Activated effector memory CD4-positive, alpha-beta T cell treated with Interleukin-2 at 50 U/mL for 16 hours (primary cell): ENCODE measurements around the gene ZBTB6.
A peak's percentile ranks its signal among the peaks of the same experiment; 100 is the strongest.
"Not testable (repeated sequence)": the region's sequence is repeated elsewhere in the genome, so short reads cannot be mapped to it uniquely, and the experiment has no call there.

ENCODE experiments used
- DNase-seq: peaks from one replicate; pipeline ENCODE4 v3.0.0-alpha.2; 2020

Gene ZBTB6

DNA sequence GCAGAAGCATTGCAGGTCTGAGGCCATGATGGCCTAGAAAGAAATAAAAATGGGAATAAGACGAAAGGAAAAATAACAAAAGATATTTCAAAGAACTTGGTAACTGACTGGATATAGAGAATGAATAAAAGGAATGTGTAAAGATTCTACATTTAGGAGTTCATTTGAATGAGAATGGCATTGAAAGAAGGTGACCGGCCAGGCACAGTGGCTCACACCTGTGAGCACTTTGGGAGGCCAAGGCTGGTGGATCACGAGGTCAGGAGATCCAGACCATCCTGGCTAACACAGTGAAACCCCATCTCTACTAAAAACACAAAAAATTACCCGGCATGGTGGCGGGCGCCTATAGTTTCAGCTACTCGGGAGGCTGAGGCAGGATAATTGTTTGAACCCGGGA is 9.6 kb upstream of the ZBTB6 start:
- DNase-seq, result no peak

DNA sequence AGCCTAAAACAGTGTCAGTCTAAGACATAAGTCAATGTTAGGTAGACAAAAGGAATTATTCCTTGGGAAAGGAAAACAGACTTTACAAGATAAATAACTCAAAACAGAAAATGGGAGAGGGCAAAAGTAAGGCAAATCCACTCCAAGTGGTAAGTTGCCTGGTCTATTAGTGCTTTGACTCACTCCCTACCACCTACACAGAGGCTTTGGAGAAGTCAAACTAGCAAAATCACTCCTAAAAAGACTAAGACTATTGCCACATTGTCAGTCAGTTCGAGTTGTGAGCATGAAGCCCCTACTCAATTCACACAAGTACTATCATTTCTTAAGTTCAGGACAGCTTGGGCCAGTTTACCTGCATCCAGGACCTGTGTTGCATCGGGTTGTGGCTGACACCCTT is 5.2 kb upstream of the ZBTB6 start:
- no peak for DNase-seq

DNA sequence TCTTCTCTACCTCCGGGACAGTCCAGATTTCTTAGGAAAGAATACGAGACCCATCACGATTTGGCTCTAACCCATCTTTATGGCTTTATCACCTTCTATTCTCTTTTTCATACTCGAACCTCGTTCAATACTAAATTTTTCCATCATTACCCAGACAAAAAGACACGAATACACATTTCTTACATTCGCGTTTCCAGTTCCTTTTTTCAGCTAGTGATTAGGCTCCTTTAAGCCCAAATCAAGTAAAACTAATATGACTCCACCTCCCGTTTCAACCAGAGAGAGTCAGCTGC is 506 bp downstream of the ZBTB6 start:
- DNase-seq, result no peak

DNA sequence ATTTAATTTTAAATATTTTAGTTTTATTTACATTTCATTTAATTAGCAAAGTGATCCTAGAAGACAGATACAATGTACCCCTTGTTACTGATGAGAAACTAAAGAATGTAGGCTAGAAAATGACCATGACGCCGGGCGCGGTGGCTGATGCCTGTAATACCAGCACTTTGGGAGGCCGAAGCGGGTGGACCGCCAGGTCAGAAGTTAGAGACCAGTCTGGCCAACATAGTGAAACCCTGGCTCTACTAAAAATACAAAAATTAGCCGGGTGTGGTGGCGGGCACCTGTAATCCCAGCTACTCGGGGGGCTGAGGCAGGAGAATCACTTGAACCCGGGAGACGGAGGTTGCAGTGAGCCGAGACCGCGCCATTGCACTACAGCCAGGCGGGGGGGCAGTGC is 7.0 kb downstream of the ZBTB6 start:
- not testable (repeated sequence) for DNase-seq

DNA sequence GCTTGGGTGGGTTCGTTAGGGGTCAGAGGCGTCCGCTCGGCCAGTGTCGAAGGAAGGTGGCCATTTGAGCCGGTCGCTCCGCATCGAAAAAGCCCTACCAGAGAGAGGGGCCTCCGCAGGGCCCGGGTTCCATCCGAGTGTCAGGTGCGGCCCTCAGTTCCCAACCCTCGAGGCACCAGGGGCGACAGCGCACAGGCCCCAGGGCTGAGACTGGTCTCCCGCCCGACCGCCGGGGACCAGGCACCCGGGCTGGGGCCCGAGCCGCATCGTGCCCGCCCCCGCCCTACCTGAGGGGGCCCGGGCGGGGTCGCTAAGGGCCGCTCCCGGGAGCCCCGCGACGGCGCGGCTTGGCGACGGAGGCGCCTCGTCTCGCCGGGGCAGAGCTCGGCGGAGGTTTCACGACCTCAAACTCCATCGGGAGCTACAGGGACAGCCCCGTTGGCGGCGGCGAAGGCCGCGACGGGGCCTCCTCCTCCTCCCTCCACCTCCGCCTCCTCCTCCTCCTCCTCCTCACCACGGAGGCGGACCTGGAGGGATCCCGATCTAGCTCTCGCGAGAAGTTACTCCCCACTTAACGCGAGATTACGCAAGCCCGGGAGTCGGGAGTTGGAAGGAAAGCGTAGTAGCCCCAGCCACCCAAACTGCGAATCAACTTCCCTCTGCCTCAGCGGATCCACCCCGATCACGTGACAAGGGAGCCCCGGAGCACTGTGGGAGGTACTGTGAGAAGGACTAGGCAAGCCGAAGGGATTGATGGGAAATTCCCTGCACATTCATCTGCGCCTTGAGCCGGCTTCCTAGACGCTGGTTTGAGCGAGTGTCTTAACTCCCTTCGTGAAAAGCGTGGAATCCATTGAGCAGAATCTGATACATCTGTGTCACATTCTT is 8.1 kb downstream of the ZBTB6 start, which contains the start of gene RC3H2:
RC3H2 (minus strand) TSS at position 537 of the 888 bp plus-strand sequence. CDS start 7,850 bp downstream, outside the sequence.
- peak; percentile 93 for DNase-seq

DNA sequence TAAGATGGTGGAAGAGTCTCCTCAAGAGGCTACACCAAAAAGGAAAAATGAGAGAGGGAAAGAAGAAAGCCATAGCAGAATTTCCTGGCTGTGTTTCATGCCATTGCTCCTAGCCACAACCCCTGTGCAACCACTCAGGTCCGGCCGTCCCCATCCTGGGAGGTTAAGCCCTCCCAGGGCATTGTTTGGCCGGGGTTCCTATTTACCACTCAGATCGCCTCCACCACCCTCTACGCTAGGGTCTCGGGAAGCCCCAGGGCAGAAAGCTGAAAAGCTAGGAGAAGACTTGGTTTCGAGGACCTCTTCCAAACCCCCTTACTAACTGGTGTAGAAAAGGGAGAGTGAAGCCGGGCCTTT is 8.7 kb downstream of the ZBTB6 start:
- peak; percentile 10 for DNase-seq

DNA sequence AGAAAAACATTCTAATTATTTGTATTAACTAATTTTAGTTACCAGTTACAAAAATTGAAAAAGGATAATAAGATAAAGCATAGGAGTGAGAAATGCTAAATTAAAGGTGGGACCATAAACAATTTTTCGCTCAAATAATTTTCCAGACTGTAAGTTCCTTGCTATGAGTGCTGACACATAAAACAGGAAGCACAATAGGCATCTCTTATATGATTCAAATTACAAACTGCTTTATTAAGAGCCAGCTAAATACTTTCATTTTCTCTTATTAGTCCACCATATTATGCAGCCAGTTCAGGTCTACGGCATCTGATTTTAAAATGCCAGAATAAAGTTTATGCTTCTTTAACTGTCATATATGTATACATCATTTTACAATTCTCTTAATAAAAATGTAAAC is 12.3 kb downstream of the ZBTB6 start:
- no peak for DNase-seq

DNA sequence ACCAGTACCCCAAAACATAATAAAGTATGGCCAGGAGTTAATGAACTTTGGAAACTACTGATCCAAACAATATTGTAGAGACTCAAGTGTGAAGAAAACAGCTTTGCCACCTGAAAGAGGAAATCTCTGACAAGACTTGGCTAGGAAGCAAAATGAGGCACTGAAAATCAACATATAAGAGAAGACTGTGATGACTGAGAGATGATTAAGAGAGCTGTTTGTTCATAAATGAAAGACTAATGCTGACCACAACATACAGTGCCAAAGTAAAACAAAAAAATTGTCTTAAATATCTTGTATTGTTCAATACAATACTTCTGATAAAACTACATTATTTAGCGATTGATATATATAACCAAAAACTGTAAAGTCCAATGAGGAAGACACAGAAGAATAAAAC is 15.2 kb downstream of the ZBTB6 start:
- no peak for DNase-seq

DNA sequence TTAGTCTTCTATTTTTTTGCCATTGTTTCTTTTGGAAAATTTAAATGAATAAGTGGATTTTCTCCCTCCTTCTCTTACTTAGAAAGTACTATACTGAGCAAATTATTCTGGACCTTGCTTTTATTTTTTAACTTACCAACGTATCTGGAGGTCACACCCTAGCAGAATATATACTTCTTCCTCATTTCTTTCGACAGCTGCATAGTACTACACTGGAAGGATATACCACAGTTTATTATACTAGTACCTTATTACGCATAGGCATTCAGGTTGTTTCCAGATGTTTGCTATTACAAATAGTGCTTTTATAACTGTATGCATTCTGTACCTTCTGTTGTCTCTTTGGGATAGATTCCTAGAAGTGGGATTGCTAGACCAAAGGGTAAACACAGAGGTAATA is 24.6 kb downstream of the ZBTB6 start:
- no peak for DNase-seq

DNA sequence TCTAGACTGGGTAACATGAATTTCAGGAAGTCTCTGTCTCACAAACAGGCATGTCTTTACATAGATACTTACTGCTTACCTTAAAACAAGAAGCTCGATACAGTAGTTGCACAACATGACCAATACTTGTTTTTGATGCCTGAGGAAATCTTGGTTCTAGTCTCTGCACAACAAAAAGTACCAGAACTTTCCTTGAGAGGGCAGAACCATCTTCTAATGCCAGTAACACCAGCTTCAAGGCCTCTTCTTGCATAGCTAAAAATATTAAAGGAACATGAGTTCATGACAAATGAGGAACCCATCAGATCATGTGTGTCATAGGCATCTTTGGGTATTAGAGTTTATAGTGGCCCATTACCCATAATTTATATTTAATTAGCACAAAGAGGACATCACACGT is 30.0 kb downstream of the ZBTB6 start:
- DNase-seq, result no peak

DNA sequence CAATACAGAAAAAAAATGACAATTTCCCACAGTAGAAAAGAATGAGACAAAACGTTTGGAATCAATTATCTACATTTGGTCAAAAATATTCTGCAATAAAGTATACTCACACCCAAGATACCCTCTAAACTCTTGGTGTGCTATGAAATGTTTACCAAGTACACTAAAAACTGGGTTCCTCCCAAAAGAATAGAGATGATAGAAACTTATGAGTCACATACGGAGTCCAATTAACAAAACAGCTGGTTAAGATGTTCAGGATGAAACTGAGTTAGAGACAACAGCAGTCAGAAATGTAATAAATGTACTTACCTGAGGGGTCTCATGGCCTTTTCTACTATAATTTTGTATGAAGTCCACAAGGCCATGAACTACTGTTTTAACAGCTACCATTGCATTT is 33.7 kb downstream of the ZBTB6 start:
- DNase-seq, result no peak

DNA sequence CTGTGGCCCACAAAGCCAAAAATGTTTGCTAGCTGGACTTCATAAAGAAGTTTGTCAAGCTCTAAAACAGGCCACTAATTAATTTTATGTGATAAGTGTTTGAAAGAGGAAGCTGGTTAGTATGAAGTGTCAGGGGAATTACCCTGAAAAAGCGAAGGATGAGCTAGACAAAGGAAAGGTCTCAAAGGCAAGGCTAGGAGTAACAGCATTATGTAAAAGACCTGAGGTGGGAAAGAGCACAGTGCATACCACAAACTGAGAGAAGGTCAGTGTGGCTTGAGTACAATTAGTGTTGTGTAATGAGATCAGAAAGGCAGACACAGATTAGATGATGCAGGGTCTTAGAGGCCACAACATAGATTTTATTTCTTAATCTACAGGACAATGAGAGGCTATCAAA is 37.6 kb downstream of the ZBTB6 start:
- DNase-seq, result no peak

DNA sequence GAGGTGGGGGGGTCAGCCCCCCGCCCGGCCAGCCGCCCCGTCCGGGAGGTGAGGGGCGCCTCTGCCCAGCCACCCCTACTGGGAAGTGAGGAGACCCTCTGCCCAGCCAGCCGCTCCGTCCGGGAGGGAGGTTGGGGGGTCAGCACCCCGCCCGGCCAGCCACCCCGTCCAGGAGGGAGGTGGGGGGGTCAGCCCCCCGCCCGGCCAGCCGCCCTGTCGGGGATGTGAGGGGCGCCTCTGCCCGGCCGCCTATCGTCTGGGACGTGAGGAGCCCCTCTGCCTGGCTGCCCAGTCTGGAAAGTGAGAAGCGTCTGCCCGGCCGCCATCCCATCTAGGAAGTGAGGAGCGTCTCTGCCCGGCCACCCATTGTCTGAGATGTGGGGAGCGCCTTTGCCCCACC is 45.8 kb downstream of the ZBTB6 start:
- DNase-seq, result not testable (repeated sequence)

DNA sequence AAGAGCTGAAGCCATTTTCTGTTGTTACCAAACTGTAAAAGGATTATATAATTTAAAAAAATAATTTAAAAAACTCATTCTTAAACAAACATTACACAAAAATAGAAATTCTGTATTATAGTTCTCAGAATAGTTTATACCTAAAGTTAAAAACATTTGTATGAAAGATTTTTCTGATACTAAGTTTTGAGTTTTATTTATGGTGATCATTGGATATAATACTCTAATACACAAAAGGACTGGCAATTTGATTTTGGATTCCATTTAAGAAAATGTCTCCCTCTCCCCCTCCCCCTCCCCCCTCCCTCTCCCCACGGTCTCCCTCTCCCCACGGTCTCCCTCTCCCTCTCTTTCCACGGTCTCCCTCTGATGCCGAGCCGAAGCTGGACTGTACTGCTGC is 47.0 kb downstream of the ZBTB6 start:
- DNase-seq, result no peak

DNA sequence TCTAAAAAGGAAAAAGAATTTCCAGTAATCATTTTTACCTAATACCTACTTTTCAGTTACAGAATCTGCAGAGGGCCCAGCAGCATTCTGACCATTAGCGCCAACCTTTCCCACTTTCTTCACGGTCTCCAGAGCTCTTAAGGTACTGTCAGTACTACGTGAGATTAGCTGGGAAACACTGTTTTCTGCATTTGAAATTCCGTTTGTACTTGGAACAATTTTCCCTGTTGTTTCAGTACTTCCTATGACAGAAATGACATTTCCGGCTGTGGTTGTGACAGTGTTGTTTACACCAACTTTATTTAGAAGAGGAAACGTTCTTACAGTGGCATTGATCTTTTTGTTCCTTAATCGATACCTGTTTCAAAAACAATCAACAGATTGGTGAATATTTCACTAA is 47.8 kb downstream of the ZBTB6 start:
- no peak for DNase-seq

DNA sequence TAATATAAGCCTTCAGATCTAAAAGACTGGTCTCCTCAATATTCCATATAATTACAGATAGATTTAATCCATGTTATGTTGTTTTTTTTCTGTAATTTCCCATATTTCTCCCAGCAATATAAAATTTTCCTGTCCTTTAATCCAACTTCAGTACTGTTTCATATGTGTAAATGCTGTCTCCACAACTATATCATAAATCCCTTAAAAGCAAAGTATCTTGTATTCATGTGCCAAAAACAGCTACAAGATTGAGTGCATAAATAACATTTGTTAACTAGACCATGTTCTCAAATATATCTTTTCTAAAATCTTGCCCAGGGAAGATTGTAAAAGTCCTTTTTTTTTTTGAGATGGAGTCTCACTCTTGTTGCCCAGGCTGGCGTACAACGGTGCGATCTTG is 49.7 kb downstream of the ZBTB6 start:
- no peak for DNase-seq

DNA sequence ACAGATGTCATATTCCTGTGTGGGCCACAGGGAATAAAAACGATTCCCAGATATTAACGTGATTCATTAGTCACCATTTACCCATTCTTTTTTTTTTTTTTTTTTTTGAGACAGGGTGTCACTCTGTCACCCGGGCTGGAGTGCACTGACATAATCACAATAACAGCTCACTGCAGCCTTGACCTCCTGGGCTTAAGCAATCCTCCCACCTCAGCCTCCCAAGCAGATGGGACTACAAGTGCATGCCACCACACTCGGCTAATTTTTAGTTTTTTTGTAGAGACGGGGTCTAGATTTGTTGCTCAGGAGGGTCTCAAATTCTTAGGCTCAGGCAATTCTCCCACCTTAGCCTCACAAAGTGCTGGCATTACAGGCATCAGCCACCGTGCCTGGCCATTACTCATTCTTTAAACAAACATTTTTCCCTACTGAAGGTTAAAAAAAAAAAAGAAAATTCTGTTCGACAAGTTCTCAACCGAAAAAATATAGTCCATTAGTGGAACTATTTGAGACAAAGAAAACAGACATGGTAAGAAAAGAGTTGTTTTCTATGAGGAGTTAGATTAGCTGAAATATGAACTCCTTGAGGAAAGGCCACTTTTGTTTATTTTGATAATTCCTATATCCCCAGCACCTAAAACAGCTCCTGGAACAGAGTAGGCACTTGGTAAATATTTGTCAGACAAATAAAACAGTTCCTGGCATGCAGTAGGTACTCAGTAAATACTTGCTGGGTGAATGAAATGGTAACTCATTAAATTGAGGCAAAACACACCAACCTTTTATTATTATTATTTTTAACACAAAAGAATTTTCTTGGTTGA is 52.6 kb downstream of the ZBTB6 start:
- no peak for DNase-seq
